ENCODE measurements around the gene SLC19A1. TPM values are rescaled to one million over a fixed set of nuclear protein-coding genes. Genes with fewer than 3 reads are reported as not detected.

The SLC19A1 gene
- total RNA-seq, 2 donors from 2014 or later: 4.7 to 6.1 TPM

- H3K4me1 ChIP-seq (ENCODE audit: control insufficient read depth in 1 of 2, low read depth in 2 of 2): peaks cover 6 to 16% of the 10 kb centered on the region in 2 donors
- H3K27me3 ChIP-seq (replicated peaks; ENCODE audit: insufficient read depth): no peaks in the 10 kb centered on the region
- DNase-seq (ENCODE audit: low spot score) (no peak), ATAC-seq (ENCODE audit: insufficient number of reproducible peaks, low FRiP score, low read depth) (no peak)
- no peak overlapping the region for H3K4me3 ChIP-seq
- H3K36me3 ChIP-seq: peaks cover 5% of the 10 kb centered on the region
- H3K9me3 ChIP-seq: peaks cover 3% of the 10 kb centered on the region
- no peak for TF ChIP-seq CTCF (IDR thresholded peaks at IDR 0.05)
- no peak overlapping the region for H3K27ac ChIP-seq
Measured at GRCh38 chr21:45449658-45450422, 92.4 kb downstream of the SLC19A1 start.

GRCh38 chr21:45448810-45449657 lies 93.2 kb downstream of the SLC19A1 start:
- no peak for ATAC-seq (ENCODE audit: insufficient number of reproducible peaks, low FRiP score, low read depth)
- Histone ChIP-seq H3K4me3 (no peak overlapping the region), H3K9me3 (peaks cover 3% of the 10 kb centered on the region), H3K27ac (no peak overlapping the region), H3K4me1 (ENCODE audit: control insufficient read depth in 1 of 2, low read depth in 2 of 2) (peaks cover 0 to 8% of the 10 kb centered on the region in 2 donors), H3K27me3 (replicated peaks; ENCODE audit: insufficient read depth) (no peaks in the 10 kb centered on the region), H3K36me3 (peaks cover 5% of the 10 kb centered on the region)
- DNase-seq (ENCODE audit: low spot score): no peak
- TF ChIP-seq CTCF (IDR thresholded peaks at IDR 0.05): no peak

- peaks cover 0 to 1% of the 10 kb centered on the region in 2 donors for H3K4me1 ChIP-seq (ENCODE audit: control insufficient read depth in 1 of 2, low read depth in 2 of 2)
- H3K27ac ChIP-seq: no peak overlapping the region
- ATAC-seq (ENCODE audit: insufficient number of reproducible peaks, low FRiP score, low read depth): no peak
- no peak overlapping the region for H3K4me3 ChIP-seq
- TF ChIP-seq CTCF (IDR thresholded peaks at IDR 0.05): no peak
- no peaks in the 10 kb centered on the region for H3K27me3 ChIP-seq (replicated peaks; ENCODE audit: insufficient read depth)
- peaks cover 3% of the 10 kb centered on the region for H3K9me3 ChIP-seq
- peaks cover 5% of the 10 kb centered on the region for H3K36me3 ChIP-seq
- no peak for DNase-seq (ENCODE audit: low spot score)
Measured at GRCh38 chr21:45448283-45448809, 93.9 kb downstream of the SLC19A1 start.

Other genes with a start within 250 kb of the SLC19A1 start
- gene COL18A1, start 137.3 kb downstream of the SLC19A1 start, total RNA-seq: 100 to 1,000 TPM; 507 to 811 TPM
- 10 to 100 TPM in 1 of 2 donors, 1 to 10 TPM in 1; 4.5 to 28.4 TPM for gene PCBP3, start 101.3 kb upstream of the SLC19A1 start, total RNA-seq